Activated CD4-positive, CD25-positive, alpha-beta regulatory T cell (primary cell): ENCODE measurements around the gene ADAMTS1.

Experiments
- DNase-seq, 4 experiments: peaks; one replicate each; lab custom pipeline; 2025; lab: John Stamatoyannopoulos, UW

The ADAMTS1 gene

GRCh38 chr21:26844258-26845065 is 747 bp downstream of the ADAMTS1 start:
- no peak for DNase-seq

GRCh38 chr21:26843933-26844257 is 1.3 kb downstream of the ADAMTS1 start:
- DNase-seq, result no peak

GRCh38 chr21:26842974-26843932 is 2.0 kb downstream of the ADAMTS1 start:
- no peak for DNase-seq

- no peak for DNase-seq
These were observed 2.9 kb downstream of the ADAMTS1 start for GRCh38 chr21:26842300-26842699.

GRCh38 chr21:26840912-26841311 is 4.3 kb downstream of the ADAMTS1 start:
- DNase-seq, result no peak

GRCh38 chr21:26840201-26840600 is 5.0 kb downstream of the ADAMTS1 start:
- no peak for DNase-seq

- no peak for DNase-seq
These were observed 7.7 kb downstream of the ADAMTS1 start for GRCh38 chr21:26837539-26837938.

- DNase-seq, result no peak
These were observed 8.7 kb downstream of the ADAMTS1 start for GRCh38 chr21:26836528-26836927.

- DNase-seq, result no peak
These were observed 9.4 kb downstream of the ADAMTS1 start for GRCh38 chr21:26835714-26836265.

GRCh38 chr21:26835027-26835713 is 10.0 kb downstream of the ADAMTS1 start:
- no peak for DNase-seq

GRCh38 chr21:26834181-26834905 is 10.9 kb downstream of the ADAMTS1 start:
- no peak for DNase-seq

- DNase-seq, result no peak
These were observed 11.7 kb downstream of the ADAMTS1 start for GRCh38 chr21:26833460-26833939.

GRCh38 chr21:26833011-26833410 is 12.2 kb downstream of the ADAMTS1 start:
- no peak for DNase-seq

- no peak for DNase-seq
These were observed 12.7 kb downstream of the ADAMTS1 start for GRCh38 chr21:26832546-26832945.

- DNase-seq, result no peak
These were observed 18.4 kb downstream of the ADAMTS1 start for GRCh38 chr21:26826801-26827200.

- no peak for DNase-seq
These were observed 24.7 kb downstream of the ADAMTS1 start for GRCh38 chr21:26820509-26820908.

- DNase-seq, result no peak
These were observed 25.4 kb downstream of the ADAMTS1 start for GRCh38 chr21:26819740-26820324.

- DNase-seq, result no peak
These were observed 26.3 kb downstream of the ADAMTS1 start for GRCh38 chr21:26818906-26819305.

- no peak for DNase-seq
These were observed 30.0 kb downstream of the ADAMTS1 start for GRCh38 chr21:26815197-26815596.

- DNase-seq, result no peak
These were observed 30.8 kb downstream of the ADAMTS1 start for GRCh38 chr21:26814386-26814785.

- DNase-seq, result no peak
These were observed 31.7 kb downstream of the ADAMTS1 start for GRCh38 chr21:26813426-26813998.
